Activated gamma-delta T cell treated with Interleukin-2 at 50 U/mL for 16 hours (primary cell): ENCODE measurements around the gene TRAK1.

ENCODE experiments used
- DNase-seq: peaks from one replicate; pipeline ENCODE4 v3.0.0-alpha.2; 2020

The TRAK1 gene

DNA sequence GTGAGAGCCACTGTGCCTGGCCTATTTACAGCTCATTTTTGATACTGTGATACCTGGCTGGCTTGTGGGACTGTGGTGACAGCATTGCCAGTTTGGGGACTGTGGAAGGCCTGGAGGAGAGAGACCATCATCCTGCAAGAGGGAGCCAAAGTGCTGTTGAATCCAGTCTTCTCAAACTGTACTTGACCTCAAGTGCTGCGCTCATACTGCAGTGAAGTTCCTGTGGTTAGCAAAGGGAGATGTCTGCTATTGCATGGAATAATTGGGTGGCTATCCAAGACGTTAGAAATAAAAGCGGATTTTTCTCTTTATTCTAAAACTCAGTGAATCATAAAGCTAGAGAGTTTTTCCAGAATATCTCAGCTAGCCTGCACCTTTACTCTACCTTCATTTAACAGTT is 91.4 kb downstream of the TRAK1 start:
- no peak for DNase-seq

DNA sequence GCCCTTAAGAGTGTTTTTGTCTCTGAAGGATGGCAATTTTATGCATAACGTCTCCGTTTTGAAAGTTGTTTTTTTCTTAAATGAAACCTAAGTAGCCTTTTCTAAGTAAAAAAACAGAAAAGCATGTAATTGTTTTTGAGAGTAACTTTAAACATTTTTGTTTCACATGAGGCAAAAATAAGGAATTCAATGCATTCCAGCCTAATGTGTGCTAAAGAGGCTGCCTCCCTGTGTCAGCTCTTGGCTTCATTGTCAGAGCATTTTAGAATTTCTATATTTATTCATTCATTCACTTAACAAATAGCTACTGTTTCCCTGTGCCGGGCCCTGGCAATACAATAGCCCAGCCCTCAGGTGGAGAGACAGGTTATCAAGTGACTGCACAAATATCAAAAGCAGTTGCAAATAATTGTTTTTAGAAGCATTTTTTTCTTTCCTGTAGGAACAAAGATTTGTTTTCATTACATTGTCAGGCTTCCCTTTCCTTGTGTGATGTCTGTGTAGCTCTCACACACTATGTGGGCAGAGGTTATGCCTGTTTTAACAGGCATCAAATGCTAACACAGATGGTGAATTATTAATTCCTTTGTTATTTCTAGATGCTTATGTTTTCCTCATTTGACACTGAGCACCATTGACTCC is 93.0 kb downstream of the TRAK1 start:
- no peak for DNase-seq

DNA sequence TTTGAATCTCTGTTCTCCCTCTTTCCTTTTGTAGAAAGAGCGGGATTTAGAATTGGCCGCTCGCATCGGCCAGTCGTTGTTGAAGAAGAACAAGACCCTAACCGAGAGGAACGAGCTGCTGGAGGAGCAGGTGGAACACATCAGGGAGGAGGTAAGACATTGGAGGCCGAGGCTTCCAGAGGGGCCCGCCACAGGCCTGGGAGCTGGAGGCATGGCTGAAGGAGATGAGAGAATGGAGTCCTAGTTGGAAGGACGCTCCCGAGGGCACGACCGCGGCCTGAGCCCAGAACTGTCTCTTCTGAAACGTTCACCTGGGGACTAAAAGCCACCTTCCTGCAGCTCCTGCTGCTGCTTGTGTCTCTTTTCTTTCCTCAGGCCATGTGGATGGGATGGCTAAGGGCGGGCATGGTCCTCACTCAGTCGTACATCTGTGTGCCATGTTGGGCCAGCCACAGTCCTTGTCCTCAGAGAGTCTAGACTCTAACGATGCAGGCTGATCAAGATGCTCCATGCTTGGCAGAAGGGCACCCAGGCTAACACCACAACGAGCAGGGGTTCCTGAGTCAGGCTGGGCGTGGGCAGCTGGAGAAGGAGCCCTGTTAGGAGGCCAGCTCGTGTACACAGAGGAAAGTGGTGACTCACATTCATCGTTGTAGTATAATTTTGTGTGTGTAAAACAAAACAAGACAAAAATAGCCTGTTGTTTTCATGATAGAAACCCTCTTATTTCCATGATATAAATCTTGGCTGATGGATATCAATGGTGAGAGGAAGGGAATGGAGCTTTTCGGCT is 93.7 kb downstream of the TRAK1 start:
- no peak for DNase-seq

DNA sequence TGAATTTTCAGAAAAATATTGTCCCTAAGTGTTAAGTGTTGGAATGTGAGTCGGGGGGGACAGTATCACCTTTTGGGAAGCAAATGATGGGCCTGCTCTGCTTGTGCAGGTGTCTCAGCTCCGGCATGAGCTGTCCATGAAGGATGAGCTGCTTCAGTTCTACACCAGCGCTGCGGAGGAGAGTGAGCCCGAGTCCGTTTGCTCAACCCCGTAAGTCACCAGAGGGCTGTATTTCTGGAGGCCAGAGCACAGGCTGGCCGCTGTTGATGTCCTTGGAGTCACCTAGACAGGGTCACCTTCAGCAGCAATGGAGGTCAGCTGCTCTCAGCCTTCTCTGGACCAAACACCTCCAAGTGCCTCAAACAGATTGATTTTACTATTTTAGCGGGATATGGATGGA is 96.8 kb downstream of the TRAK1 start:
- DNase-seq = no peak

DNA sequence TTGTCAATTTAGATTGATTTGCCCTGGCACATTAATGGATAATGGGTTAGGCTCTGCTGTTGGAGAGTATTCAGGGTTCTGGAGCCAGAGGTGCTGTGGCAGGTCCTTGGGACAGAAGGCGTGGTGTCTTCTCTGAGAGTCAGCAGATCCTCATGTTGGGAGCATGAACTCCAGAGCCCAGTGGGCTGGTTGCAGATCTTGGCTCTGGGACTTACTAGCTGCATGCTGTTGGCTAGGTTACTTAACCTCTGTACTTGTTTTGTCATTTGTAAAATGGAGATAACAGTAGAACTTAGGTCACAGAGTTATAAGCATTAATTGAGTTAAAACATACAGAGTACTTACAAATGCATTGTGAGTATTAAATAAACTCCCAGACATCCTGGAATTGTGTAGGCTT is 97.2 kb downstream of the TRAK1 start:
- DNase-seq = no peak

DNA sequence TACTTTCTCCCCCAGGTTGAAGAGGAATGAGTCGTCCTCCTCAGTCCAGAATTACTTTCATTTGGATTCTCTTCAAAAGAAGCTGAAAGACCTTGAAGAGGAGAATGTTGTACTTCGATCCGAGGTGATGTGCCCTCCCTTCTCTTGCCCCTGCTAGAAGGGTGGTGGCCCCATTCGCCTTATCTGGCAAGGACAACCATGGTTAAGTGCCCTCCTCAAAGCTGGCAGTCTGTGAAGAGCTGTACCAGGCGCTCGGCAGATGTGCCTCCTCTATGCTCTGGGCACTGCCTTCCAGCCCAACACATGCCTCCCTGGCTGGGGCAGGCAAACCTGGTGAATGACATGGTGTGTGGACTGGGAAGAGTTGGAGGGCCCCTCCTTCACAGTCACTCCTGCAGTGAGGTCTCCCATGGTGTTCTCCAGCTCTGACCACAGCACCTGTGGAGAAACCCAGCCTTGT is 97.9 kb downstream of the TRAK1 start:
- no peak for DNase-seq

DNA sequence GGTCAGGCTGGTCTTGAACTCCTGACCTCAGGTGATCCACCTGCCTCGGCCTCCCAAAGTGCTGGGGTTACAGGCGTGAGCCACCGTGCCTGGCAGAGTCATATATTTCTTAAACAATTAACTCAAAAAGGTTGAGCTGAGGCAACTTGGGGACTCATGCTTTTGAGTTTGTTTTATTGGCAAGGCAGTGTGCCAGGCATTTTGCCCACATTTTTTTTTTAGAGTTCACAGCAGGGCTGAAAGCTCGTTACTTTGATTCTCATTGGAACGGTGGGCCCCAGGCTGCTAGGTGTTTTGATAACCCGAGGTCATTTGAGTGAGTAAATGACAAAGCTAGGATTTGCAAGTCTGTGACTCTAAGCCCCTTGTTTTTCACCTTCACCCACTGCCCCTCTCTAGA is 98.6 kb downstream of the TRAK1 start:
- DNase-seq = no peak

DNA sequence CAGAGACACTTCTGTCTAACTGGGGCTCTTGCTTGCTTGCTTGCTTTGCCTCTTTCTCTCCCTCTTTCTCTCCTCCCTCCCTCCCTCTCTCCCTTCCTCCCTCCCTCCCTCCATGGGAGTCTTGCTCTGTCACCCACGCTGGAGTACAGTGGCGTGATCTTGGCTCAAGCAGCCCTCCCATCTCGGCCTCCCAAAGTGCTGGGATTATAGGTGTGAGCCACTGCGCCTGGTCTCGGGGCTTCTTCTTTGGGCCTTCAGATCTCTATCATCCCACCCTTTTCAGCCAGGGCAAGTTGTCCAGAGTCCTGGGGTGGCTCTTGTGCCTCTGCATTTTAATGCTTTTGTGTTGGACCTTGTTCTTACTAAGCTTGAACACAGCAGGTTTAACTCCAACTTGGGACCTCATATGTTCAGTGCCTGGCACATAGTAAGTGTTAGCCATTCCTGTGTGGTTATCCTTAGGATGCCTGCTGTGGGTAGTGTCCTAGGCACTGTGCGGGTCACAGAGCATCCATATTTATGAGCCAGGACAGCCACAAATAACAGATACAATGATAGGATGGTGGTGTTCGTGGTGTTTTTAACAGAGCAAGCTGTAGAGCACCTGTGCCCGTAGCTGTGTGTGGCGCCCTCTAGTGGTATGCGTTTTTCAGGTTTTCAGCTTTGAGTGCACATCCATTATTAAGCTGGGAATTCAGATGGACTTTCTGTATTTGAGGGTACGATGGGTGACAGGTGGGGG is 99.7 kb downstream of the TRAK1 start:
- DNase-seq = peak; percentile 75

DNA sequence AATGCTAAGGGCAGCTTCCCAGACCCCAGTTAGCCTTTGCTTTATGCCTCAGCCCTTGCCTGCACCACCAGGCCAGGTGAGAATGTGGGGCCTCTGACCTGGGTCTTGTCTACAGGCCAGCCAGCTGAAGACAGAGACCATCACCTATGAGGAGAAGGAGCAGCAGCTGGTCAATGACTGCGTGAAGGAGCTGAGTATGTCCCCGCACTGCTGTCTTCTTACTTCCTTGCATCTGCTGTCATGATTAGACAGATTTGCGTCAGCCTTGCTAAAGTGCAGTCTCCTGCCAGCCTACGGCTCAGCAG is 100.2 kb downstream of the TRAK1 start:
- DNase-seq = no peak

DNA sequence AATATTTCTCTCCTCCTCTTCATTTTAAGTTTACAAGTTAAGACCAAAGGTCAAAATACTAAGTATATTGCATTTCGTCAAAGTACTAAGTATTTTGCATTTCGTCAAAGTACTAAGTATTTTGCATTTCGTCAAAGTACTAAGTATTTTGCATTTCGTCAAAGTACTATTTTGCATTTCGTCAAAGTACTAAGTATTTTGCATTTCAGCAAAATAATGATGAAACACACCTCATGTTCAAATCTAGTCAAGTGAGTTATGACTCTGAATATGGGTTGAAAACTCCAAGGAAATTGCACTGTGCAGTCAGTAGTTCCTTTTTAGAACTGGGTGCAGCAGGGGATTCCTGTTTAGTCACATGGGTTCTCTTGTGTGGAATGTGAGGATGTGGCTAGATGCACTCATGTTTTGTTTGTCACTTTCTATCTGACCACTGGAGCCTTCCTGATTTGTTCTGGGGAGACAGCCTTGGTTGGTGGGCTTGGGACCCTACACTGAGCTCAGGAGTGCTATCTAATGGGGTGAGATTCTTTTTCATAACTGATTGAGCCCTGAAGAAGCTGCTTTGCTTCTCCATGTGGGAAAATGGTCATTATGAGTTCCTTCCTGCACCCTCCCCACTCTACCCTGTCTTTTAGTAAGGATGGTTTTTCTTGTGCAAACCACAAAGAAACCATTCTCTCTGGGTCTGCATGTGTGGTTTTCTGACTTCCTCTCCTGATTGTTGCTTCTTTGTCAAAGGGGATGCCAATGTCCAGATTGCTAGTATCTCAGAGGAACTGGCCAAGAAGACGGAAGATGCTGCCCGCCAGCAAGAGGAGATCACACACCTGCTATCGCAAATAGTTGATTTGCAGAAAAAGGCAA is 101.4 kb downstream of the TRAK1 start:
- DNase-seq = no peak

DNA sequence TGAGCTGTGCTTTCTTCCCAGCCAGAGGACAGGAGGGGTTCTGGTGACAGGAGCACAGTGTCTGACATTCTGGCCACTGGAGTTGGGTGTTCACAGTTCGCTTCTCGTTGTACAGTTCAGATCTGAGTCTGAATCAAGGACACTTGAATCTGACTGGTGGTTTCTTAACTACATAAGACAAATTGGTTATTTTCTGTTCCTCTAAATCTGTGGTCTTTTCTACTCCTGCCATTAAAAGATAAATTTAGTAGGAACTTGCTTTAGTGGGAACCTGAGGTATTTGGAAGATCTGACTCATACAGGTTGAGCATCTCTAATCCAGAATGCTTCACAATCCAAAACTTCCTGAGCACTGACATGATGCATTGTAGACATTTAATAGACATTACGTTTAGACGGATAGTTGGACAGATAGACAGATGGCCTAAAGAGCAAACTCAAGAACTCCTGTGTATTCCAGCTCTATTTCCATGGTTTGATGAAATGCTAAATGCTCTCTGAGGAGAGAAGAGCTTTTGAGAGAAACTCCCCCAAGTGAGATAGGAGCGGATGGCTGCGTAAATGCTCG is 103.9 kb downstream of the TRAK1 start:
- no peak for DNase-seq

DNA sequence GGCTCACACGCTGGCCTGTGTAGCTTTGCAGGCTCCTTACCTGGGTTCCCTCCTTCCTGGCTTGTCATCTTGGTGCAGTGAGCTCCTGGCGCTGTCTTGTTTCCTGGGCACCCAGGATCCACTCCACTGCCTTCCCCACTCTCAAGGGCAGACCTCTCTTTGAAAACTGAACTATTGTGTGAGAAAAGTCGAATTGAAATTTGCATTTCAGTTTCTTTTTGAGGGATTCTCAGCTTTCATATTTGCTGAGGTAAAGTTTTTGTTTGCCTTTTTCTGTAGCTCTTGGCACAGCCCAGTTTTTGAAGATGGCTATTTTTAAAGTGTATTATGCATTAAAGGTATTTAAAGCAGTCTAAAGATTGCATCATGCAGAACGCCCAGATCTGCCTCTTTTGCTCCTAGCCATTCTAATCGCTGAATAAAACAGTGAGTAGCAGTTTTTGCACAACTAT is 104.7 kb downstream of the TRAK1 start:
- DNase-seq = no peak

DNA sequence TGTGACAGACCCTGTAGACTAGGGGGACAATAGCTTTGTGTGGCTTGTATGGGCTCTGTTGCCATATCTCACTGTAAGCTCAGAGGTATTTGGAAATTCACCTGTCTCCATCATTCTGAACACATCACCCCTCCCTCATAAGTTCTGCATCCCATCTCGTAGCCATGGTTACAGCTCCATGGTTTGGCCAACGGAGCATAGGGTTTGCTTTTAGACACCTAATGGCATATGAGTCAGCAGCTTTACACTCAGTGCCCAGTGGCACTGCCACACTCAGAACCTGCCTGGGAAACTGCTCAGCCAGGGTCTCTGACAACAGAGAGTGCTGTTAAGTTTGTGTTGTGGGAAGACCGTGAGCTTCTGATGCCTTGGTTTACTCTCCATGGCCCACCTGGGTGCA is 107.6 kb downstream of the TRAK1 start:
- no peak for DNase-seq

DNA sequence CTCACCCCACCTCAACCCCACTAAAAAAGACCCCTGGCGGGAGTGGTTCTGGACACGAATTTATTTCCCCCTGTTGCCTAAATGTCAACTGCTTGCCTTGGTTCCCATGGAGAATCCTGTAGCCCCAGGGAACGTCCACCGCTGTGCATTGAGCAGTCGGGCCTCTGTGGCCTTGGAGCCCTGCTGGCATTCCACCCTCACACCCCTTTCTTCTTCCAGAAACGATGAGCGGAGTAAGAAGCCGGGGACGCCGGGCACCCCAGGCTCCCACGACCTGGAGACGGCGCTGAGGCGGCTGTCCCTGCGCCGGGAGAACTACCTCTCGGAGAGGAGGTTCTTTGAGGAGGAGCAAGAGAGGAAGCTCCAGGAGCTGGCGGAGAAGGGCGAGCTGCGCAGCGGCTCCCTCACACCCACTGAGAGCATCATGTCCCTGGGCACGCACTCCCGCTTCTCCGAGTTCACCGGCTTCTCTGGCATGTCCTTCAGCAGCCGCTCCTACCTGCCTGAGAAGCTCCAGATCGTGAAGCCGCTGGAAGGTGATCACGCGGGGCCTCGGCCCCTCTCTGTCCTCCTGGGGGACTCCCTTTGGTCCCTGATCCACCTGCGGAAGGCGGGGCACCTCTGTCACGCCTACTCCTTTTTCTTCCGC is 111.2 kb downstream of the TRAK1 start:
- DNase-seq = no peak

DNA sequence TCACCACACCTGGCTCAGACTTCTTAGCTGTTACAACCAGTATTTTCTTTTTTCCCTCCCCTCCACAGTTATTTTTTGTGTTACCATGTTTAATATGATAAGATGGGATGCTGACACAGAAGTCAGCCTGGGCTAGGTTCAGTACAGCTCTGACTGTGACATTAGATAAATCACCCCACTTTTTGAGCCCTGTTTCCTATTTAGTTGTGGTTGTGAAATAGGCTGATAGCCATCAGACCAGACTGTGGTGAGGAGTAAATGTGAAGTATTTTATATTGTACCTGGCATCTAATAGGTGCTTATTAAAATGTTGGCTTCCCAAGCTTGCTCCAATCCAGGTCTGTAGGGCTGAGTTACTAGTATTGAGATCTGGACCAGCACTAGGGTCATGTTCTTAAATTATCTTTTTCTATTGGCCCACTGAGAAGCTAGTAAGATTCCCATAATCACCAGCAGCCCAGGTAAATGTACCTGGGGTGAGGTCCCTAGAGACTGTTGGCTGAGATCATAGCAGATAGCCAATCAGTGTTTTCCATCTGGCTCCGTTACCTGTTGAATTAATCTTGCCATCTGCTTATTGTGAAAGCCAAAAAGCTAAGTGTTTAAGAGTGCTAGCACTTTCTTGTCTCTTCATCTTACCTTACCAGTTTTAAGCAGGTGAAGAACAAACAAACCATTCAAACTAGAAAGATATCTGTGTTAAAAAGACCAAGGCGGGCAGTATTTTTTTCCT is 113.9 kb downstream of the TRAK1 start:
- DNase-seq = no peak

DNA sequence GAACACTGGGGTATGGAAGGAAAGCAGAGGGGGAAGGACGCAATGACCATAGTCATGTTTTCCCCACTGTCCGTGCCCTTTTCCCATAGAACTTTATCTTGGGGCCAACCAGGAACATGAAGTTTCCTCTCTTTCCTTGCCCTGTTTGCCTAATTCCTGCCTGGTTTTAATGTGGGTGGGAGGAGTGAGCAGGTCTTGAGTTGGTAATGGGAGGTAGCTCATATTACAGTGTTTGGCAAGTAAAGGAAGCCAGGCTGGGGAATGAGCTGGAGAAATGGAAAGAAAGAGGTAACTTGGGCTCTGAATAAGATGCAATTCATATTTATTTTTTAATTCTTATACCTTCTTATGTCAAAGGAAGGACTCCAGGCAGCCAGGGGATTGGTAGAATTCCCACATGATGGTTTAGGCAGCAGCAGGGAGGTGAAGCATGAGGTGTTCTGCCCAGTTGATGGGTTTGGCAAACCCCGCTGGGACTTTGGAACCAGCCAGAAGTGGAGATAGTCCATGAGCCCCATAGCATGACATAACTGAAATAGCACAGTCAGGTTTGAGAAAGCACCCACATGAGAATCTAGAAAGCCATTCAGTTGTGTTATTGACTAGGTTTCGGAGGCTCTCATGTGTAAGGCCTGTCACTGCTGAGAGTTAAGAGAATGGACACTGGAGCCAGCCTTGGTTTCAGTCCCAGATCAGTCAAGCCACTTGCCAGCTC is 114.8 kb downstream of the TRAK1 start:
- DNase-seq = no peak

DNA sequence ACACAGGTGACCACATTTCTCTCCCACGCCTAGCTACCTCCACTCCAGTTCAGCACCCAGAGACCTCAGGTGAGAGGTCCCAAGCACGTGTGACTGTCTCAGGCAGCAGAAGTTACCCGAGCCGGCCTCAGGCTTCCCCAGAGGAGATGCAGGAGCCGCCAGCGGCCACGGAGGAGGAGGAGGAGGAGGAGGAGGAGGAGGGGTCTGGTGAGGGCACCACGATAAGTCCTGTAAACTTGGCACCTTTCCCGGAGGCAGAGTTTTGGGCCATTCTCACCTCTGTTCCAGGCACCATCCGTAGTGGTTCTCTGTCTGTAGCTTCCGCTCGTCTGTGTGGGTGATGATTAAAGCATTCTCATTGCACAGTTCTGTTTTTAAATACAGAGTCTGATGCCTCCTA is 118.8 kb downstream of the TRAK1 start:
- no peak for DNase-seq

DNA sequence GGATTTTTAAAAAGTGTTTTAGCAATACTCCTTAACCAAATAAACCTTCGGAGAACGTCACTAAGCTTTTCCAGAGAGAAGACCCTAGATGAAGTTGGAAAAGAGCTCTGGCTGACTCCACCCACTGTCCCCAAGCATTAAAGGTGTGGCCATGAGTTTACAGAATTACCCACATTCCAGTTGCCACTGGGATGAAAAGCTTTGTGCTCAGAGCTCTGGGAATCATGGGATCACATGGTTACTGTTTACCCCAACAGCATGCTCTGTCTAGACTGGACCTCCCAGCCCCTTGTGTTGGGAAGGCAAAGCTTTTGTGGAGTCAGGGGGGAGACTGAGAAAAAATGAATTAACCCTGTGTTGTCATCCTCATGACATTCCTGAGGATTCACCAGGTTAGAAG is 119.6 kb downstream of the TRAK1 start:
- DNase-seq = no peak

DNA sequence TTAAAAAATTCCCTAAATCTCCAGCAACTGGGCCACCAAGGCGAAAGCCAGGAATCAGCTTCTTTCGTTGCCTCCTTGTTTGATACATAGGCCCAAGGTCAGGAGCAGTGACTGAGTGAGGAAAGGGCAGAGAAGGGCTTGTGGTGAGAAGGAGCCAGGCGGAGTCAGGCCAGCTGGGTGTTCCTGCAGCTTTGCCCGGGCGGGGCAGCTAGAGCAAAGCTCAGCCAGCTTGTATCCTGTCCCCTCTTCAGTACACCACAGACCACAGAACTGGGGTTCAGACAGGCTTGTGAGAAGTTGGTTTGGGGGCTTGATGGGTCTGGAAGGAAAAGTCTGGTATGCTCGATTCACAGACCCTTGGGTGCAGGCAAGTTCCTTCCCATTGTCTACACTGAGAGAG is 122.3 kb downstream of the TRAK1 start:
- peak; percentile 17 for DNase-seq

DNA sequence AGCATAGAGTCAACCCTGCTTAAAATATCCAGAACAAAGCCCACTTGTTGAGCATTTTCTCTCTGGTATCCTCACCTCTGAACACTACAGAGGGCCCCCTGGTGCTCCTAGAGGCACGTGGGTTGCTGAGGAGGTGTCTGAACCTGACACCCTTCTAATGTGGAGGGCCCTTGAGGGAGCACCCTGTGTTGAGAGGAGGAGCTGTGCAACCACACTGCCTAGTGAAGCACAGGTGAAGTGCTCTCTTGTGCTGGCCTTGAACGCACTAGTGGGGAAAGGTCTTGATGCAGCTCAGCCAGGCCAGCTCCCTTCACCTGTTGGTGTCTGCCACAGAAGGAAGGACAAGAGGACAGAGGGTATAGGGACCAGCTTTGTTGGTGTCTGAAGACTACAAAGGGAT is 122.9 kb downstream of the TRAK1 start:
- no peak for DNase-seq
